Measurements from ENCODE around the gene LYPD3. TPM values are rescaled to one million over a fixed set of nuclear protein-coding genes. Genes with fewer than 3 reads are reported as not detected.
A peak's percentile ranks its signal among the peaks of the same experiment; 100 is the strongest.

LYPD3 gene
- total RNA-seq, 1 experiment from 2014 or later: 1.8 TPM

- Histone ChIP-seq H3K23me2 (ENCODE audit: insufficient read length, low read depth, low read length, poor library complexity, severe bottlenecking) (peaks cover 11% of the 10 kb centered on the region), H2BK12ac (ENCODE audit: insufficient read length, low read depth, low read length) (no peak overlapping the region), H4K8ac (replicated peaks; ENCODE audit: insufficient read length, low read depth, low read length) (no peak overlapping the region), H3K27me3 (ENCODE audit: insufficient read depth, low read length) (no peaks in the 10 kb centered on the region; the same call in 1 of the 2 replicates), H3K9me3 (ENCODE audit: control insufficient read depth, low read depth, low read length) (no peaks in the 10 kb centered on the region), H4K91ac (ENCODE audit: insufficient read length, low read depth, low read length) (no peak overlapping the region), H2BK15ac (ENCODE audit: low read depth, low read length) (no peak overlapping the region), H3K9ac (ENCODE audit: extremely low read depth, insufficient read length, low read length) (no peak overlapping the region), H3K23ac (ENCODE audit: insufficient read length, low read depth, low read length) (no peak overlapping the region), H2AK5ac (ENCODE audit: insufficient read length, low read length) (no peak overlapping the region), H4K20me1 (ENCODE audit: control insufficient read depth, insufficient read depth, insufficient read length) (no peaks in the 10 kb centered on the region), H3K14ac (ENCODE audit: insufficient read depth, low read length) (no peak overlapping the region), H4K5ac (ENCODE audit: insufficient read length, low read depth, low read length) (no peak overlapping the region), H2BK5ac (ENCODE audit: insufficient read length, low read length) (no peak overlapping the region), H3K18ac (ENCODE audit: insufficient read length, low read depth, low read length) (no peak overlapping the region), H2AFZ (ENCODE audit: low read length) (no peak overlapping the region), H3K4me2 (ENCODE audit: insufficient read depth, insufficient read length, low read length) (peak overlapping the region; percentile 78), H3K79me1 (ENCODE audit: insufficient read depth, low read depth, low read length, poor library complexity, severe bottlenecking) (no peaks in the 10 kb centered on the region), H2BK120ac (ENCODE audit: low read depth, low read length, poor library complexity, severe bottlenecking) (no peak overlapping the region), H3T11ph (ENCODE audit: low read length) (no peak overlapping the region), H3K4me1 (ENCODE audit: insufficient read depth, low read length) (no peaks in the 10 kb centered on the region), H3K4ac (ENCODE audit: low read depth, low read length) (no peak overlapping the region), H3K27ac (ENCODE audit: insufficient read length, low read depth, low read length) (no peak overlapping the region), H3K56ac (ENCODE audit: insufficient read length, low read depth, low read length) (no peak overlapping the region), H2BK20ac (ENCODE audit: low read depth, low read length, poor library complexity, severe bottlenecking) (no peak overlapping the region), H3K79me2 (ENCODE audit: insufficient read depth, low read length) (no peaks in the 10 kb centered on the region)
- H3K27me3 Mint-ChIP-seq (ENCODE audit: low read depth): peaks cover 48% of the 10 kb centered on the region
- DNase-seq: no peak
- no peaks in the 10 kb centered on the region for H3K9me3 Mint-ChIP-seq
- peaks cover 11 to 14% of the 10 kb centered on the region in 2 experiments for H3K4me1 Mint-ChIP-seq
- H3K27ac Mint-ChIP-seq: peak overlapping the region; percentile 6 to 99 (median 95); a peak in 4 of 7 replicates
- no peak for TF ChIP-seq CTCF (conservative IDR thresholded peaks at IDR 0.05)
- H3K36me3 Mint-ChIP-seq (ENCODE audit: insufficient read depth in 1 of 3, low read depth in 3 of 3): no peaks in the 10 kb centered on the region; a peak in 2 of 7 replicates
- no CpG with 5 or more reads among the region's 33 CpGs for WGBS (ENCODE audit: extremely low coverage, insufficient read length, low lambda C conversion rate)
- H3K4me3 Mint-ChIP-seq: peak overlapping the region; percentile 81 to 91
Observed at GRCh38 chr19:43464134-43464775, 1.2 kb downstream of the LYPD3 start.

Data from H9 (cell line).